Measurements from ENCODE around the gene ANO6.
"Not testable (repeated sequence)": the region's sequence is repeated elsewhere in the genome, so short reads cannot be mapped to it uniquely, and the experiment has no call there.

The ANO6 gene

DNA sequence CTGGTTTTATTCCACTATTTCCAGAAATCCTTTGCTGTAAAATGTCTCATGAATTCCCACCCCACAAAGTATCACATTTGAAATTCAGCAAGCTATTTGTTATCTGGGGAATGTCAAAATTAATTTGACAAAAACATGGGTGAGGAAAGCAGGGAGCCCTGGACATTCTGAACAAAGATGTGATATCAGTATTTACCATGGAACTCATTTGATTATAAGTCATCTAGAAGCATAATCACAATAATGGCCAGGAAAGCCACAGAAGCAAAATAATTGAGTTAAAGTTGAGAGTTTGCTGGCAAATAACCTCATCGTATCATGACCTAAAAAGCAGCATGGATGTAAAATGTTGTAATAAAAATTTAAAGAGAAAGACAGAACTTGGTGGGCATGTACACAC lies 96.1 kb downstream of the ANO6 start:
- no peak for DNase-seq (ENCODE audit: low read depth)

GRCh38 chr12:45314770-45315169 lies 98.9 kb downstream of the ANO6 start:
- no peak for DNase-seq (ENCODE audit: low read depth)

- DNase-seq (ENCODE audit: low read depth), result peak; percentile 30
Measured at GRCh38 chr12:45315462-45315861, 99.6 kb downstream of the ANO6 start.

DNA sequence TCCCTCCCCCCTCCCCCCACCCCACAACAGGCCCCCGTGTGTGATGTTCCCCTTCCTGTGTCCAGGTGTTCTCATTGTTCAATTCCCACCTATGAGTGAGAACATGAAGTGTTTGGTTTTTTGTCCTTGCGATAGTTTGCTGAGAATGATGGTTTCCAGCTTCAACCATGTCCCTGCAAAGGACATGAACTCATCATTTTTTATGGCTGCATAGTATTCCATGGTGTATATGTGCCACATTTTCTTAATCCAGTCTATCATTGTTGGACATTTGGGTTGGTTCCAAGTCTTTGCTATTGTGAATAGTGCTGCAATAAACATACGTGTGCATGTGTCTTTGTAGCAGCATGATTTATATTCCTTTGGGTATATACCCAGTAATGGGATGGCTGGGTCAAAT lies 101.4 kb downstream of the ANO6 start:
- DNase-seq (ENCODE audit: low read depth), result not testable (repeated sequence)

DNA sequence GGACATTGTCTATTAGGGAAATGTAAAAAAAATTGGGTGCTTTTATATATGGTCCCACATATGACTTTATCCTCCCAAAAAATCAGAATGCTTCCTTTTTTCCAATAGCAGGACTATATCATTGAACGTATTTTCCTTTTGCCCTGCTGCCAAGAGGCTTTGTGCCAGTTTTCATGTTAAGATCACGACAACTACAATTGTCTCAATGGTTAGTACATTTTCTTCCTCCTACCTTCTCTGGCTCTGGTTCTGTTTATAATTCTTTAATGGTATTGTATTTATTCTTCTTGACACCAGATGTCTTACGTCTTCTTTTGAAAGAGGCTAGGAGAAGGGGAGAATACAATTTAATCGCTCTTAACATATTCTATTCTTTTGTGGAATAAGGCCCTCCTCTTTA lies 106.9 kb downstream of the ANO6 start:
- DNase-seq (ENCODE audit: low read depth), result no peak

DNA sequence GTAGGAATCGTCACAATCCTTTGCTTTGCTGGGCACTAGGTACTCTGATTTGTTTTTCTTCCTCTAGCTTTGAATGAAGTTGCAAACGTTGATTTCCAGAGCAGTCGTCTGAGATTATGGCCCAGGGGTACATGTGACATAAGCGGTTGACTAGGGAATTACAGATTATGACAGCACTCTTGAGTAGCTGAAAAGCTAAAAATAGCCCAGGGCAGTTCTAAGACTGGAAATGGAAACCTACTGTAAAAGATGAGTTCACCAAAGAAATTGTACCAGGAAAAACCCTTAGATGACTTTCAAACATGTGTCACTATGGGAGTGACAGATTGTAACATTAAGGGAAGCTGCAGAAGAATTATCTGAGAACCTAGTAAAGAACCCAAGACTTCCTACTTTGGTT lies 108.5 kb downstream of the ANO6 start:
- peak; percentile 18 for DNase-seq (ENCODE audit: low read depth)

DNA sequence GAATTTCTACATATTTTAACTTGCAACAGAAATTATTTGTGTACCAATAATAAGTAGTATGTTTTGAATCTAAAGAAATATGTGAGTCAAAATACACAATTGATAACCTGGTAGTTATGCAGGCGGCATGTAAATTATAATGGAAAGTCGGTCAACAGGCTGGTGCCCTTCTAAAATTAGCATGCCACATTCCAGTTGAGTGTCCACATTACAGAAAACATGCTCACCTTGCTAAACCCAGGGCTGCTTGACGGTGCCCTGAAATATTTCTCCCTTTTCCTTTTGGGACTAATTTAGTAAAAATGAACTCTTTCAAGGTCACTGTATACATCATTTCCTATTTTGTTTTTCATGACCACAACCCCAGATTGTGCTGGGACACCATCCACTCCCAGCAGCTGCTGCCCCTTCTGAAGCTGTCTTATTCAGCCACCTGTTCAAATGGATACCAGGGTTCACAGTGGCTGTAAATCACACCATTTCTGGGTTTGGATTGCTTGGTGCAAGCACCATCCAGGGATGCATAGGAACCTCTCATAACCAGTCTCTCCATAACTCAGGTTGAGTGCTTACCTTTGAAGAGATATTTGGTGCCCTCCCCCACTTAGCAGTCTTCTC lies 110.6 kb downstream of the ANO6 start:
- no peak for DNase-seq (ENCODE audit: low read depth)

DNA sequence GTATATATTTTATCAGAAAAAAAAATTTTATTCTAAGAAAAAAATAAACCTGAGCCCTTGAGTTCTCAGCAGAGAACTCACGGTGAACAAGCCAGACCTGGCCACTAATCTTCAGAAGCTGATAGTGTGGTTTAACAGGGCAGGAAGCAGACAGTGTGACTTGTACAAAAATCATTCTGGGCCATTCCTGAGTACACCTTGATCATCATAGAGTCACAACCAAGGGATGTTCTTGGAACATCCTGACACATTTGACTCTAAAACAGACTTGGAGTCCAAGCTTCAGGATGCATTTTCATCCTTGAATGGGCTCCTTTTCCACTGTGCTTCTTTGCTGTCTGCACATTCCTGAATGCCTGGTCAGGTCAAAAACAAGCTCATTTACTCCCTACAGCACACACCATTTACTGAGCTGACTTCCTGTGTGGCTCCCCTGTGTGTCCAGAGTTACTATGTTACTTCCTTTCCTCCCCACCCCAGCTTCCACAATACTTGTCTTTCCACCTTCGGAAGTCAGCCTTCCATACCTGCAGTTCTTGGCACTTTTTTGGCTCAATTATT lies 112.0 kb downstream of the ANO6 start:
- DNase-seq (ENCODE audit: low read depth), result peak; percentile 56

DNA sequence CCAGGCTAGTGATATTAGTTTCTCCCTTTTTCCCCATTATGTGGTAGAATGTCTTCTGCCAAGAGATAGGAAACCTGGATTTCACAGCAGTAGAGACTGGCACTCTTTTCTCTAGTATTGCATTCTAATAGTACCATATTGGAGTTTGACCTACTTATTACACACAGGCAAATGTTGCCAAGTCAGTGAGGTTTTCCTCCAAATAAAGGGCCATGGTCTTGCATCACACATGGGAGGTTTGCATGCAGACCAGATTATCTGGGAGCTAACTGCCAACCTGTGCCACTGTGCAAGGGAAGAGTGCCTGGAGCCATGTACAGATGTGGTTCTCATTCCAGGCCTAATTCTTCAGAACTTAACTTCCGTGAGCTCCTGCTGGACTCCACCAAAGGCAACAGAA lies 113.3 kb downstream of the ANO6 start:
- DNase-seq (ENCODE audit: low read depth), result peak; percentile 53

- DNase-seq (ENCODE audit: low read depth), result no peak
Measured at GRCh38 chr12:45329702-45330101, 113.8 kb downstream of the ANO6 start.

- peak; percentile 14 for DNase-seq (ENCODE audit: low read depth)
Measured at GRCh38 chr12:45331552-45331951, 115.7 kb downstream of the ANO6 start.

- no peak for DNase-seq (ENCODE audit: low read depth)
Measured at GRCh38 chr12:45334396-45334795, 118.5 kb downstream of the ANO6 start.

DNA sequence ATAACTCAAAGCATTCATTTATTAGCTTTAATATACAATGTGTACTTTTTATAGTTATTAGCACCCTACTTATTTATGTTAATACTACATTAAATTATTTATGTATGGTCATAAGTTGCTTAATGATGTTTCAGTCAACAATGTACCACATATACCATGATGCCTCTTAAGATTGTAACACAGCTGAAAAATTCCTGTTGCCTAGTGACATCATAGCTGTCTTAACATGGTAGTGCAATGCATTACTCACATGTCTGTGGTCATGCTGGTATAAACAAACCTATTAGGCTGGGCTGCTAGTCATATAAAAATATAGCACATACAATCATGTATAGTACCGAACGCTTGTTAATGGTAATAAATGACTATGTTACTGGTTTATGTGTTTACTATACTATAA lies 120.4 kb downstream of the ANO6 start:
- DNase-seq (ENCODE audit: low read depth), result peak; percentile 99

GRCh38 chr12:45336762-45337596 lies 121.1 kb downstream of the ANO6 start:
- peak; percentile 97 for DNase-seq (ENCODE audit: low read depth)

- DNase-seq (ENCODE audit: low read depth), result no peak
Measured at GRCh38 chr12:45337835-45338234, 121.9 kb downstream of the ANO6 start.

GRCh38 chr12:45338272-45338671 lies 122.4 kb downstream of the ANO6 start:
- no peak for DNase-seq (ENCODE audit: low read depth)

GRCh38 chr12:45339035-45339434 lies 123.1 kb downstream of the ANO6 start:
- no peak for DNase-seq (ENCODE audit: low read depth)

- no peak for DNase-seq (ENCODE audit: low read depth)
Measured at GRCh38 chr12:45342171-45342570, 126.3 kb downstream of the ANO6 start.

DNA sequence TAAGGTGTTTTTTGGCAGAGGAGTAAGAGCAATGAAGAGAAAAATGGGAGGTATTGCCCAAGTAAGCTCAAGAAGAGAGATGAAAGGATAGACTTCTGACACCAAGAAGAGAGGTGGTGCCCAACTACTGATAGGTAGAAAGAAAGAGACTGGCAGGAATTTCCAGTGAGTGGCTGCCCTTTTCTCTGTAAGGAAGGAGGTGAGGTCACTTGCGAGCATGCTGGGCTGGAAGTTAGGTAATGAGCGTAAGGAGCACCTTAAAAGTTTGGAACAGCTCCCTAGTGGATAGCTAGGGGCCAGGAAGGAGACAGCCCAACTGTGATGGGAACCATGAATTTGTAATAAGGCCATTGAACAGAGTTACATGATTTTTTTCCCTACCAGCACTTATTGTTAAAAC lies 127.0 kb downstream of the ANO6 start:
- DNase-seq (ENCODE audit: low read depth), result no peak

- DNase-seq (ENCODE audit: low read depth), result peak; percentile 62
Measured at GRCh38 chr12:45343269-45344051, 127.6 kb downstream of the ANO6 start.

DNA sequence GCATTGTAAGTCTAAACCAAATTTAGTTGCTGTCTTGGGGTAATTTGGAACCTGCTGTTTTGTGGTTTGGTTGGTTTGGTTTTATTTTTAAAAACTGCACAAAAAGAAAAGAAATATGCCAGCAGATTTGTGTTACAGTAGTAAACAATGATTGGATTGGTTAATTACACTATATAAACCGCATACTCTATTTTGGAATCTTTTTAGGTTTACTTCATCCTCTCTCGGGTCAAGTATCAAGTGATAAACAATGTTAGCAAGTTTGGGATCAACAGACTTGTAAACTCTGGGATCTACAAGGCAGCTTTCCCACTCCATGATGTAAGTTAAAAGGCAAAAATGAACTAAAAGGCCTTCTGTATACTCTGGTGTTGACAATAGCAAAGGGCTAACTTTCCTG lies 132.4 kb downstream of the ANO6 start:
- no peak for DNase-seq (ENCODE audit: low read depth)

- DNase-seq (ENCODE audit: low read depth), result no peak
Measured at GRCh38 chr12:45348986-45349385, 133.1 kb downstream of the ANO6 start.

DNA sequence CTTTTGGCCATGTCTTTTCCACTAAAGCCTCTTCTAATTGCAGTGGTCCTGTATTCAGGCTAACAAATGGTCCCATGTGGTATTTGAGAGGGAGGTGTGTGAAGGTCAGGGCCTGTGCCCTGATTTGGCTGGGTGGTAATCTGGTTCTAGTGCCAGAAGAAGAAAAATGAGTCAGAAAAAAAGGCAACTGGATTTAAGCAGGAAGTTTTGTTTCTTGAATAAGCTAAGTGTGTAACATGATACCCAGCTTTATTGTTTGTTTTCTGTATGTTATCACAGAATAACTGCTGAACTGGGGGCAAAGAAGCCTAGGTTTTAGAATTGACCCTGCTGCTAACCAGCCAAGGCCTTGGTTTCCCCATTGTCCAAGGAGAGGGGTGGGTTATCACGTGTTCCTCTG lies 134.0 kb downstream of the ANO6 start:
- peak; percentile 61 for DNase-seq (ENCODE audit: low read depth)

All from iris pigment epithelial cell (primary cell).